ENCODE results near the gene PEMT.

PEMT gene

GRCh38 chr17:17590141-17590751 lies 1.3 kb downstream of the PEMT start:
- H3K27ac ChIP-seq, result no peak overlapping the region
- DNase-seq (ENCODE audit: low spot score), result no peak
- TF ChIP-seq CTCF (IDR thresholded peaks at IDR 0.05), result no peak
- H3K4me3 ChIP-seq, result peak overlapping the region; percentile 78

GRCh38 chr17:17587614-17588337 lies 3.7 kb downstream of the PEMT start:
- no peak overlapping the region for H3K27ac ChIP-seq
- no peak for TF ChIP-seq CTCF (IDR thresholded peaks at IDR 0.05)

GRCh38 chr17:17582372-17582771 lies 9.1 kb downstream of the PEMT start:
- no peak overlapping the region for H3K4me3 ChIP-seq
- no peak for DNase-seq (ENCODE audit: low spot score)
- H3K27ac ChIP-seq, result no peak overlapping the region
- no peak for TF ChIP-seq CTCF (IDR thresholded peaks at IDR 0.05)

More at GRCh38 chr17:17587614-17588337, 3.7 kb downstream of the PEMT start:
- H3K4me3 ChIP-seq, result no peak overlapping the region
- no peak for DNase-seq (ENCODE audit: low spot score)

- no peak for TF ChIP-seq CTCF (IDR thresholded peaks at IDR 0.05)
- no peak overlapping the region for H3K27ac ChIP-seq
Measured at GRCh38 chr17:17581509-17581908, 10.0 kb downstream of the PEMT start.

GRCh38 chr17:17580662-17581470 lies 10.6 kb downstream of the PEMT start:
- no peak overlapping the region for H3K4me3 ChIP-seq
- no peak for DNase-seq (ENCODE audit: low spot score)
- TF ChIP-seq CTCF (IDR thresholded peaks at IDR 0.05), result no peak
- H3K27ac ChIP-seq, result peak overlapping the region in 1 of 2 donors; percentile 22

More at GRCh38 chr17:17581509-17581908, 10.0 kb downstream of the PEMT start:
- no peak overlapping the region for H3K4me3 ChIP-seq
- DNase-seq (ENCODE audit: low spot score), result no peak

GRCh38 chr17:17579691-17580090 lies 11.8 kb downstream of the PEMT start:
- no peak for DNase-seq (ENCODE audit: low spot score)
- H3K4me3 ChIP-seq, result no peak overlapping the region
- no peak overlapping the region for H3K27ac ChIP-seq
- TF ChIP-seq CTCF (IDR thresholded peaks at IDR 0.05), result no peak
